AG08396 (cell line): Measurements from ENCODE around the gene TAF8.
"Not testable (repeated sequence)": the region's sequence is repeated elsewhere in the genome, so short reads cannot be mapped to it uniquely, and the experiment has no call there.

Source experiments
- DNase-seq: peaks from one replicate; pipeline ENCODE4 v3.0.0; 2012; ENCODE audit warnings: low spot score, mixed read lengths

Gene TAF8

DNA sequence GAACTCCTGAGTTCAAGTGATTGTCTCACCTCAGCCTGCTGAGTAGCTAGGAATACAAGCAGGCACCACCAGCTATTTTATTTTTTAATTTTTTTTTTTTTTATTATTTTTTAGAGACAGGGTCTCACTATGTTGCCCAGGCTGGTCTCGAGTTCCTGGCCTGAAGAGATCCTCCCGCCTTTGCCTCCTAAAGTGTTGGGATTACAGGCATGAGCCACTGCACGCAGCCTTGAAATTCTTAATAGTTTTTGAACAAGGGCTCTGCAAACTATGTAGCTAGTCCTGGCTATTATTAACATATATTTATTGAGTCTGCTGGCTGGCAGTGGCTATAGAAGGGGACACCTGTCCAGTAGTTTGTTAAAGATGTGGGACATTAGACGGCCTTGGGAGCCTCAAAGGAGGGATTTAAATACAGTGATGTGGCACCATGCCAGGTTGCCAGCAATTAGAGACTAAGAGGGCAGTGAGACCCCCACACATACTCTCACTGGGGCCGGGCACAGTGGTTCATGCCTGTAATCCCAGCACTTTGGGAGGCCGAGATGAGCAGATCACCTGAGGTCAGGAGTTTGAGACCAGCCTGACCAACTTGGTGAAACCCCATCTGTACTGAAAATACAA lies 21.1 kb upstream of the TAF8 start:
- DNase-seq = no peak

DNA sequence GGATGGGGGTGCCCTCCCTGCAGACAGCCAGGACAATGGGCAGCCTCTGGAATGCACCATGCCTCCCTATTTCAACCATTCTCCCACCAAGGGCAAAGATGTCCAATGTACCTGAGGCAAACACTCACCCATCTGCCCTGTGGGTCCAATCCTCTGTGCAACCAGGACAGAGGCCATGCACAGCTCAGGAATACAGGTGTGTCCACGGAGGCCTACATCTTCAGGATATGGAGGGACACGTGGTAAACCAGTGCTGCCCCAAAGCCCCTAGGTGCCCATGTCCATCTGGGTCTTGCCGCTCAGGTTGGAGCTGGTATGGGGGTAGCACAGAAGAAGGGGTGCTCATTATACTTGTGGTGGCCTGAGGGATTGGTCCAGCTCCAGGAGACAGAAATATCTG lies 20.4 kb upstream of the TAF8 start:
- DNase-seq = no peak

- DNase-seq = no peak
Observed at GRCh38 chr6:42030585-42031506, 19.5 kb upstream of the TAF8 start.

DNA sequence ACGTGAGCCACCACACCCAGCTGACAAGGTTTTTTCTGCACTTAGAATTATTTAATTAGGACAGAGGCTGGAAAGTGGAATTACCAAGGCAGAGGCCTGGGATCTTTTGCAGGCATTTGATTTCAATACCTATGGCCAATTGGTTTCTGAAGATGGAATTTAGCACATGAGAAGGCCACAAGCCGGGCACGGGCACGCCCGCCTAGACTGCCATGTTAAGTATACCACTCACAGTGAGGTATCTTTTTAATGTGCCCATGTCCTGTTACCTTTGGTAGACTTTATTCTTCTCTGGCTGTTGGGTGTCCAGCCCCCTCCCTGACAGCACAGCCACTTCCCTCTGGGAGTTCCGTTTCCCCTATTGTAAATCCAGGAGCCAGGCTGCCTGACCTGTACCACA lies 18.0 kb upstream of the TAF8 start:
- no peak for DNase-seq

DNA sequence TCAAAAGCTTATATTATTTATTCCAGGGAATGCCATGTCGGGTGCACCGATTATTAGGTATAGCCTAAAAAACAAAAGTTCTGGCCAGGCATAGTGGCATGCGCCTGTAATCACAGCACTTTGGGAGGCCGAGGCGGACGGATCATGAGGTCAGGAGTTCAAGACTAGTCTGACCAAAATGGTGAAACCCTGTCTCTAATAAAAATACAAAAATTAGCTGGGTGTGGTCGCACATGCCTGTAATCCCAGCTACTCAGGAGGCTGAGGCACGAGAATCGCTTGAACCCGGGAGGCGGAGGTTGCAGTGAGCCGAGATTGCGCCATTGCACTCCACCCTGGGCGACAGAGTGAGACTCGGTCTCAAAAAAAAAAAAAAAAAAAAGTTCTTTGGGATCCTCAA lies 12.7 kb upstream of the TAF8 start:
- DNase-seq = not testable (repeated sequence)

DNA sequence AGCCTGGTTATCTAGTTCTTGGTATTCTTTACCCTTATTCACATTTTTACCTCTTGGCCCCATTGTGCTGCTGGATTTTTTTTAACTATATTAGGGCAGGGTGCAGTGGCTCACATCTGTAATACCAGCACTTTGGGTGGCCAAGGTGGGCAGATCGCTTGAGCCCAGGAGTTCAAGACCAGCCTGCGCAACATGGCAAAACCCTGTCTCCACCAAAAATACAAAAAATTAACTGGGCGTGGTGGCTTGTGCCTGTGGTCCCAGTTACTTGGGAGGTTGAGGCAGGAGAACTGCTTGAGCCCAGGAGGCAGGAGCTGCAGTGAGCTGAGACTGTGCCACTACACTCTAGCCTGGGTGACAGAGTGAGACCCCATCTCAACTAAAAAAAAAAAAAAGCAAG lies 12.2 kb upstream of the TAF8 start:
- no peak for DNase-seq

DNA sequence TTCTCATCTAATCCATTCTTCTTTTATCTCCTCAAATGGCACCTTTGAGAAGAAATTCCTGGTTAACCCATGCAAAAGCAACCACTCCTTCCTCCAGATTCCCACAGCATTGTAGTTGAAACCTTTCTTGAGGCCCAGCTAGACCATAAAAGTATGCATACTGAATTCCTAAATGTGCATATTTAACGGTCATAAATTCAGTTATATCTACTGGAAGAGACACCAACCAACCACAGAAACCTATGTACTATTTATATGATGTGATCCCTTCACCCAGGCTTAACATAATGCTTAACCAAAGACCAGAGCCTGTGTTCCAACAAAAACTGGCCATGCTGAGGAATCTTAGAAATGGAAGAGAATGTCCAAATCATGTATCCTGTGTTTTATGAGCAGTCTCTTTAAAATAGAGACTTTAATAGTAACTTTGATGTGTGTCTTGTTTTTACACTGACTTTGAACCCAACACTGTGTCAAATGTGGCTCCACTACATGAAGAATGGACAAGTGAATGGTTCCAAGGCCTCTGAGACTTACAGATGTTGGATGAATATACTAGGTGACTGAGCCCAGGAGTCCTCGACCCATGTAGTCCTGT lies 11.4 kb upstream of the TAF8 start:
- DNase-seq = no peak

DNA sequence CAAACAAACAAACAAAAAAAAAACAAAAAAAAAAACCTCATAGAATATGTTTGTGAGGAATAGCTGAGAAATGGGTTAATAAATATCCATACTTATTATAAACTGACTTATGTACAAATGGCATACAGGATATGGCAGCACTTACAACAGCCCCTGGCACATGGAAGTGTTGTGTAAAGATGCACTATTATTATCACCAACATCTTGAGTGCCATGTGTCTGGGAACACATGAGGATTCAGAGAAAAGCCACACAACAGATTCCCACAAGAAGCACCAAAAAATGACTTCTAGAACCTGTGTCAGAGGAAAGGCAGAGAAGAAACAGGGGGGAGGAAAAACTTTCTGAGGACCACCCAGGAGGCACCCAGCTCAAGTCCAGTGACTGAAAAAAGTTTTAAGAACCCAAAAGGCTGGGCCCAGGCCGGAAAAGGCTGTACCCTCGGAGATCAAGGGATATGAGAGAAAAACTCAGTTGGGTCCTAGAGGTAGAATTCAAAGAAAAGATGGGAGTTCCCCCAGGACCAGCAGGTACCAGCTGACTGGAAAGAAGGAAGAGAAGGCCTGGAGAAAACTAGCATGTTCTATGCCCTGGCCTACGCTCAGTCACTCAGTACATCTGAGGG lies 9.4 kb upstream of the TAF8 start:
- no peak for DNase-seq

- DNase-seq = no peak
Observed at GRCh38 chr6:42041481-42042053, 8.8 kb upstream of the TAF8 start.

DNA sequence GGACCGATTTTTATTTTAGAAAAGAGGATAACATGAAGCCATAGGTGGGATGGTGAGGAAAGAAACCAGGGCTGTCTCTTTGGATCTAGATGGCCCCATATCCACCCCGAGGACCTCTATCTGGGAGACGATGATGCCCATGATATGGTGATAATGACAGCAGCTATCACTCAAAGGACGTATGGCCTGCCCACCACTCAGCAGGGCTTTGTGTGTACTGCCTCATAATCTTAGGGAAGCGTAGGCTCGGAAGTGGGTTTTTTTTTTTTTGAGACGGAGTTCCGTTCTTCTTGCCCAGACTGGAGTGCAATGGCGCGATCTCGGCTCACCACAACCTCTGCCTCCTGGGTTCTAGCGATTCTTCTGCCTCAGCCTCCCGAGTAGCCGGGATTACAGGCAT lies 8.2 kb upstream of the TAF8 start:
- no peak for DNase-seq

- peak; percentile 89 for DNase-seq
Observed at GRCh38 chr6:42043787-42044475, 6.4 kb upstream of the TAF8 start.

GRCh38 chr6:42045538-42046460 lies 4.5 kb upstream of the TAF8 start:
- DNase-seq = peak; percentile 63

- no peak for DNase-seq
Observed at GRCh38 chr6:42046464-42047212, 3.7 kb upstream of the TAF8 start.

DNA sequence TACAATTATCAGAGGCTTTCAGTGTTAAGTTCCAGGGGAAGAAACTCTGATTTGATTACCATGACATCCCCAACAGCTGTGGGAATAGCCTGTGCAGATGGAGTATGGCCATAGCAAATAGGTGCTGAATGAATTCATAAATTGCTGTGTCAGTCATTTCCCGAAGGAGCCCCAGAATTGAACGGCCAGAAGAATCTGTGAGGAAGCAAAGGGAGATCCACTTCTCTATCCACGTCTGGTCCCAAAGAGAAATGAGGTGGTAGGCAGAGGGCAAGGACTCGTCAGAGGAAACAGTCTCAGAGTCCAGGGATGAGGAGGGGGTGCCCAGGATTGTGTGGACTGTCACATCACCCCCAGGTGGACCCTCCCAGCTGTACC lies 3.1 kb upstream of the TAF8 start:
- no peak for DNase-seq

- no peak for DNase-seq
Observed at GRCh38 chr6:42047790-42048405, 2.4 kb upstream of the TAF8 start.

GRCh38 chr6:42049116-42049809 lies 1.1 kb upstream of the TAF8 start:
- DNase-seq = no peak

- DNase-seq = no peak
Observed at GRCh38 chr6:42049948-42050296, 402 bp upstream of the TAF8 start.

- DNase-seq = no peak
Observed at GRCh38 chr6:42051268-42051653, 937 bp downstream of the TAF8 start.

GRCh38 chr6:42053601-42054000 lies 3.3 kb downstream of the TAF8 start:
- DNase-seq = no peak
